NCI-H1092 (cell line): Measurements from ENCODE around the gene WDR86.

Experiments used
- DNase-seq: peaks from one replicate; lab custom pipeline; 2025; lab: John Stamatoyannopoulos, UW

WDR86 gene

DNA sequence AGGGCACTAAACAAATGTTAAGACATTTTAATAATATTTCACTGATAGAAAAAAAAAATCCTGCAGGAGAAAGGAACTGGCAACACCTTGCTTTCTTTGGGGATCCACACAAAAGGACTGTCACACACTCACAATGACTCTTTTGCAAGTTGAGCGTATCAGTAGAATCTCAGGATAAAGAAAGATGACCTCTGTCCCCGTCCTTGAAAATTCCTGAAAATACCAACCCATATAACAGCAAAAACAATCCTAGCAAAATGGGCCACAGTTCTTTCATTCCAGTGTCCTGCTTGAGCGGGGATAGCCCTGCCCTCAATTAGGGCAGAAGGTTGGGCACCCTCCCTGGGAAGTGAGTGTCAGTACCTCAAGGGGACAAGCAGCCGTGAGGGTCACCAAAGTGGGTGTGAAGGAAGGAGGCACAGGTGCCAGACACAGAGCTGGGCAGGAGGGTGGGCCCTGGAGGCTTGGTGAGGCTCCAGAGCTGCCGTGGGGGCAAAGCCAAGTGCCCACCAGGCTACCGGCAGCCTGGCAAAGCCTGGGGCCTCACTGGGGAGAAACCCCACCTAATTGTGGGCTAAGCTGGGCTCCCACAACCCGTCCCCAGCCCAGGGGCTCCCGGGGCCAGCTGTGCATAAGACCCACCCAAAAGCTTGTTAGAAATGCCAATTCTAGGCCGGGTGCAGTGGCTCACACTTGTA is 2.8 kb downstream of the WDR86 start:
- DNase-seq, result no peak

DNA sequence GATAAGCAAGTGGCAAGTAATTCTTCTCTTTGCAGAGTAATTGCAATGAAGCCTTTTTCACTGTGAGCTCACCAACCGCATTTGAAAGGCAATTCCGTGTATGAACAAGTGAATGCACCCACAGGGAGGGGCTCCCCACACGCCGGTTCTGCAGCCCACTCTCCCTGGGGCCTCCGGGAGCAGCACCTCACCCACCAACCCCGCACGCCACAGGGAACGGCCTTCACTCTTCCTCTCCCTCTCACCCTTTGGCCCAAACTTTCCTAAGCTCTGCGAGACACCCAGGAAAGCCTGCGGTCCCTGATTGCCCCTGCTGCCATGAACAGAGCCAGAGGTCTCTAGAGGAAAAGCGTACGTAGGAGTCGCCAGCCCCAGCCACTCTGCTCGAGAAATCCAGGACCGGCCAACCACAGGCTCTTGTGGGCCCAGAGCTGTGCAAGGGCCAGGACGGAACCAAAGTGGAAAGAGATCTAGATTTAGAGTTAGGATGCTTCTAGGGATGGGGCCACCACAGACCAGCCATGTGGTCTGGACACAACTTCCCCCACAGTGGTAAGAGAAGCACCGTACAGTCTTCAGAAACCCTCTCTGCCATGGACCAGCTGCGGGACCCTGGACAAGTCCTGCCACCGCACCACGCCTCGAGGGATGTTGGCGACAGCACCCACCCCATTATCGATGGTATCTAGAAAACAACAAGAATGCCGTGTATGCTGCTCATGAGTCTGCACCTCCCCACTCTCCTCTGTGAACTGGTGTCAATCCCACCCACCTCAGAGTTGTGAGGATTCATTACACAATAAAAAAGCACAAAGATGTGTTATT is 3.6 kb downstream of the WDR86 start:
- no peak for DNase-seq

DNA sequence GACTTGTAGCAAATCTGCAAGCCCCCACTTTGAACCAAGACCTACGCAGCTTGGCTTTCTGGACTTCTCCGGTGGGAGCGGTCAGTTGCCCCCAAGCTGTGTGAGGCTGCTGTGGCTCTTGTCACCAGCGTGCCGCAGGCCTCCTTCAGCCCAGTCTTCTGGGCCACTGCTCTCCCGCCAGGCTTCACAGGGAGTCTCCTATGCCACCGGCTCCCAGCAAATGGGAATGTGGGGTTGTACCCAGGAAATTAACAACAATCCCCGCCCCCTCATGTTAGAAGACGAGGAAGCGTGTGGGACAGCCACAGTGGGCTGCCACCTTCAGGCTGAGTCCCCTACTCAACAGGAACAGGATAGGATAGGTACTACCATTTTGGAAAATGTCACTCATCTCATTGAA is 4.2 kb downstream of the WDR86 start:
- DNase-seq, result no peak

GRCh38 chr7:151405056-151405455 is 4.8 kb downstream of the WDR86 start:
- no peak for DNase-seq

DNA sequence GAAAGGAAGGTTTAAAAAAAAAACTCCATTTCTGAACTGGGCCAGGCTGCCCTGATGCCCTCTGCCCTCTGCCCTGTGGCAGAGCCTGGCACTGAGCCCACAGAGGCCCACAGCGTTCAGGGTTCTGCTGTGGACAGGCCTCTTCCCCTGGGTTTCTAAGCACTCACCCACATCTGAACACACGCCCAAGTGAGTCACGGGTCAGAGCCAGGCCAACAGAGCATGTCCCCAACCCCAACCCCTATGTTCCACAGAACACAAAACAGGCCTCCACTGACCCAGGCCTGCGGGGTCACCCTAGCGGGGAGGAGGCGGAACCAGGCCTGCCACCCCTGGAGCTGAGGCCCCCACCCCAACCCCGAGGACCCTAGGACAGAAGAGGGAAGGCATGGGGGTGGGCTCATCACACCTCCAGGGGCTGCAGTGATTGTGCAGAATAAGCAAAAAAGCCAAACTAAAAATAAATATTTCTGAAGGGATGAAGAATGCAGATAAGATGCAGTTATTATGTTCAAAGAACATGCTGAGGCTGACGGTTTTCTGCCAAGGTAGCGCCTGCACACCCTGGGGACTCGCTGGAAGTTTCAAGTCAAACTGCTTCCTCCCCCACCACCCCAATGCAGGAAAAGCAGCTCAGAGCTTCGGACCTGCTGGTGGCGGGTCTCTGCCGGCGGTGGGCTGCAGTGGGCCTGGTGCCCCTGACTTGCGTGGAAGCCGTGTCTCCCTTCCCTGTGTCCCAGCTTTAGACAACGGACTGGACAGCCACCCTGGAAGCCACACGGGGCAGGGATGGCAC is 5.4 kb downstream of the WDR86 start:
- DNase-seq, result no peak

GRCh38 chr7:151403764-151404163 is 6.1 kb downstream of the WDR86 start:
- no peak for DNase-seq

DNA sequence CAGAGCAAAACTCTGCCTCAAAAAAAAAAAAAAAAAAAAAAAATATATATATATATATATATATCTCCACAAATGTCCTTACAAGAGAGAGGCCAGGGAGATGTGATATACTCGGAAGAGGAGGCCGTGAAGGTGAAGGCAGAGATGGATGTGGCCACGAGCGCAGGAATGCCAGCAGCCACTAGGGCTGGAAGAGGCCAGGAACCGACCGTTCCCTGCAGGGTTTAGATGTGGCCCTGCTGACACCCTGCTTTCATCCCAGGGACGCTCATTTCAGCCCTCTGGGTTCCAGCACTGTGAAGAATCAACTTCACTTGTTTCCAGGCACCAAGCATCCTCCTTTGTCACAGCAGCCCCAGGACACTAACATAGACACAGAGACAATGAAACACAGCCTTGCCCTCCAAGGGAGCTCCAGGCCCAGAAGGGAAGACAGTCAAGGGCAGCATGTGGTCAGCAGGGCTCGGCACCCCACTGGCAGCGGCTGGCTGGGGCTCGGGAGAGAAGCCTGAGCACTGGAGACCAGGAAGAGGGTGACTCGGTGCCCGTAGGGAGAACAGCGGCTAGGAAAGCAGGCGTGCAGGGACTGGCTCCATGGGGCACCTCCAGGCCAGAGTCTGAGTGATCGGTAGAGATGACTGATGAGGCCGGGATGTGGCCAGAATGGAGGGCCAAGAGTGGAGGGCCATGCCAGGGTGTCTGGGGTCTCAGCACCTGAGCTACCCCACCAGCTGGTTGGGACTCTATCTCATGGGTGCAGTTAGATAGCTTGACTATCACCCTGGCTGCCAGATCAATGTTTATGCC is 7.6 kb downstream of the WDR86 start:
- no peak for DNase-seq

- DNase-seq, result no peak
Observed at GRCh38 chr7:151400626-151401315, 9.1 kb downstream of the WDR86 start.

GRCh38 chr7:151399906-151400305 is 9.9 kb downstream of the WDR86 start:
- DNase-seq, result no peak

GRCh38 chr7:151399305-151399601 is 10.6 kb downstream of the WDR86 start:
- DNase-seq, result no peak

GRCh38 chr7:151398446-151399304 is 11.2 kb downstream of the WDR86 start:
- DNase-seq, result no peak

DNA sequence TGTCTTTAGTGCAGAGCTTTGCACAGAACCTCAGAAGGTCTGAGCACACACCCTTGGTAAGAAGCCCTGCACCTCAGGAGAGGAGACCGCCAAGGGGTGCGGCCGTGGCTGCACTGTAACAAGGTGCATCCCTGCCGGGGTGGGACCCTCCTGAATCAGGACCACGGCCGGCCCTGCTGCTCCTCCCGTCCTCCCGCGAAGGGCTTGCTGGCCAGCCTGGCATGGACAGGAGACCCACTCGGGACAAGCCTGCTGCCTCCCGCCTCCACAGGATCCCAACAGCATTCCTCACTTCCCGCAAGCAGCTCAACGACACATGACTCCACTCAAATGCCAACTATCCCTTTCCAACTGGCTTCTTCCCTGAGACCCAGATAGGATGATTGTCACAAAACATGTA is 12.8 kb downstream of the WDR86 start:
- DNase-seq, result no peak

DNA sequence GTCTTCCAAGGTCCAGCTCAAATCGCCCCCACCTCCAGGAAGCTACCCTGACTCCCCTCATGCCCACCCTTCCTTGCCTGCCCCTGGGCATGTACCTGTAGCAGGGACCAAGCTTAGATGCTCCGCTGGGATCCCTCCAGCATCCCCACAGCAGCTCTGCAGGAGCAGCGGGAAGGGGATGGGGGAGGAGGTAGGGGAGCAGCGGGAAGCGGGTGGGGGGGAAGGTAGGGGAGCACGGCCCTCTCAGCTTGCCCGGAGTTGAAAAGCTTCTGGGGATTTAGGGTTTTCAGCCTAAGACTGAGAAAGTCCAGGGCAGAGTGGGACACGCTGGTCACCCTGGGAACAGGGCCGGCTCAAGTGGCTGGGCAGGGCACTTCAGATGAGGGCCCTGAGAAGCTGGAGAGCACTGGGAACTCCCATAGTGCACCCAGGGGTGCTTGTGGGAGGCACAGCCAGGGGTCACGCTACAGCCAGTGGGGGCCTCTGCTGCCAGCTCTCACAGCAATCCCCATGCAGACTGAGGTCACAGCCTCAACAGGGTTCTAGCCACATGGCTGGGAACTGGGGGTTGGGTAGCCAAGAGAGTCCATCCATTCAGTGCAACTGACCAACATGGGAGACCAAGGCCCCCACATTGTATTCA is 13.4 kb downstream of the WDR86 start:
- DNase-seq, result no peak

- DNase-seq, result no peak
Observed at GRCh38 chr7:151395036-151395367, 14.8 kb downstream of the WDR86 start.

DNA sequence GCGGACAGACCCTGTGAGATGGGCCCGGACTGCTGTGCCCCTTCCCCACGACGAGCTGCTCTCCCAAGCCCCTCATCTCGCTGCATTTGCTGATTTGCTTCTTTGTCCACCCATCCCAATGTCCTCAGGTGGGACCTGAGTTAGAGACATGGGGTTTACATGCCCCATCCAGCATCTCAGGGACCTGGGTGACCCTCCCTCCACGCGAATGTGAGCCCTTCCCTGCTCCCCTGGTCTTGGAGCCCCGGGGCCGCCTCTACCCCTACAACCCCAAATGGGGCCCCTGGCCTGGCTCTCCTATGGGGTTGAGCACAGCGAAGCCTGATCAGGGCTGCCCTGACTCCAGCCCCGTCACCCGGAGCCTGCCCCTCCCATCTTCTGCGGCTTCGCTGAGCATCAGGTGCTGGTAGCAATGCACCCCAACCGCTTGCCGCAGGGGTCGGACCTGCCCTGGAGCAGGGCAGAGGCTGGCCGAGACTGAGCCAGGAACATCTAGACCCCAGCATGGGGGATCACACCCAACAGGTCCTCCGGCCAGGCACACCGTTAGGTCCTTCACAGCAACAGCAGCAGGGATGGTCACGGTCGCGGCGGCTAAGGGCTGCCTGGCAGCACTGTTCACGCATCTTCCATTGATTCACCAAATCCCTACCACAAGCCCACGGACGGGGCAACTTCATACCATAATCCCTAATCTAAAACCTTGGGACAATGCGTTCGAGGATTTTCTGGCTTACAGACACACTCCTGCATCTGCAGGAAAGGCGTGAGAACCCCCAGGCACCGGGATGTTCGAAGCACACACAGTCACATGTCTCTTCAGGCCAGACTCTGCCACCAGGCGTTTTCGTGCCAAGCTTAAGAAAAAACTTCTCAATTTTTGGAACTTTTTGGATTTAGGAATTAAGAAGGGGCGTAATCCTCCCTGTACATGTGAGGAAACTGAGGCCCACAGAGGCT is 15.5 kb downstream of the WDR86 start:
- DNase-seq, result no peak

DNA sequence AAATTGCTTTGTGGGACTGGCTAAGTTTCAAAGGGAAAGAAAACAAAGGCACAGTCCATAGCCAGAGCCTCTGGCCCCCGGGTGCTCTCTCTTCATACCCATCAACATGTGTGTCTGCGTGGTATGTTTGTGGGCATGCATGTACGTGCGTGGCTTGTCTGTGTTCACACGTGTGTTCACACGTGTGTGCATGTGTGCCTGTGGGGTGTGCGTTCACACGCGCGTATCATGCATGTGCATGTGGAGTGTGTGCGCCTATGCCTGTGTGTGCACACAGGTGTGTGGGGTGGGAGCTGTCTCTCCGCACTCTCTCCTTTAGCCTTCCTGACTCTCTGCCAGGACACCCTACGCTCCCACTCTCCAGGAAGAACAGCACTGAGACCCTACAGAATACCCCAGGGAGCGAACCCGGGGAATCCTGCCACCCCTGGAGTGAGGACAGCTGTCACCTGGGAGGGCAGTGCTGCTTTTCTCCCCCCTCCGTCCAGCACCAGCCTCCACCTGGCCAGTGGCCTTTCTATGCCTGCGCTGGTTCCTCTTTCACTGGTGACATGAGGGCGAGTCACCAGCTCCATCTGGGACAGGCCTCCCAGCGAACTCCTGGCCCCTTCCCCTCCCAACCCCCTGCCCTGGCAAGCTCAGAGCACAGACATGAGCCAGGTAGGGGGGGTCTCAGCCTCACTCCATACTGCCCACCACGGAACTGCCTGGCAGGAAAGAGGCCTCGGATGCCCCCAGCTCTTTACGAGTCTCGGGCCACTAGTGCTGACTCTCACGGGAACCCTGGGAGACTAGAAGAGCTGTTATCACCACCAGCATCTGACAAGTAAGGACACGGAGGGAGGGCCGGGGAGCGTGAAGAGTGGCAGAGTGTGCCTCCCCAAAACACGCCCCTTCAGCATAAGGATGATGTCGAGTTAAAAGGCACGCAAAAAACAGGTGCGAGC is 16.5 kb downstream of the WDR86 start:
- DNase-seq, result no peak

DNA sequence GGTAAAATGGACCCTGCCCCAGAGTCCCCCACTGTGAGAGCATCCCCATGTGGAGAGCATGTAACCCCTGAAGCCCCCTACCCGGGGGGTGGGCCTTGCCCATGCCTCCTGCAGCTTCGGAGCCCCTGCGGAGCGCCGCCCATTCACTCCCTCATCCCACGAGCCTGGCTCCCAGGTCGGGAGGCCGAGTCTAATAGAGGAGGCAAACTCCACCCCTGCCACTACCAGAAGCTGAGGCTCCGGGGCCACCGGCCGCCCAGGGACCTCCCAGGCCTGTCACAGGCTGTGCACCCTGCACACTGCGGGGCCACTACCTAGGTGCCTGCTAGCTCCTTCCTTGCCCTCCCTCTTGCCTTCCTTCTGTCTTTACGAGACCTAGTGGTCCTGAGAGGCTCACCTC is 17.4 kb downstream of the WDR86 start:
- no peak for DNase-seq

DNA sequence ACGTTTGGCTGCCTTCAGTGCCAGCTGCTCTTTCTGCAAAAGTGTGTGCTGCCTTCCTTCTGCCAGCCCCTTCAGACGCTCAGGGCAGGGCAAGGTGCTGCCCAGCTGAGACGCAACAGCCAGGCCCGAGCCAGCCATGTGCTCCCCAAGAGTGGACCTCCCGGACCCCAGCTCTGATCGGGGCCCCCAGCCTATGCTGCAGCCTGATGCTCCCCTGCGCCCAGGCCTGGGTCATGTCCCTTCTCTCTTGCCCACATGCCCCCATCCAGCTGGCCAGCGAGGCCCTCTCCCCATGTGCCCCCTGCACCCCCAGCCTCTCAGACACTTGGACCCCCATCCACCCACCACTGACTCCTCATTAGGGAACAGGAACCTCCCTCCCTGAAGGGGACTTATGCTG is 17.8 kb downstream of the WDR86 start:
- DNase-seq, result no peak
